ENCODE data around the gene TAF10. TPM values are rescaled to one million over a fixed set of nuclear protein-coding genes. Genes with fewer than 3 reads are reported as not detected.

Gene TAF10
- total RNA-seq, 4 donors from 2014 or later = 38.2 to 55.6 (median 40.3) TPM

DNA sequence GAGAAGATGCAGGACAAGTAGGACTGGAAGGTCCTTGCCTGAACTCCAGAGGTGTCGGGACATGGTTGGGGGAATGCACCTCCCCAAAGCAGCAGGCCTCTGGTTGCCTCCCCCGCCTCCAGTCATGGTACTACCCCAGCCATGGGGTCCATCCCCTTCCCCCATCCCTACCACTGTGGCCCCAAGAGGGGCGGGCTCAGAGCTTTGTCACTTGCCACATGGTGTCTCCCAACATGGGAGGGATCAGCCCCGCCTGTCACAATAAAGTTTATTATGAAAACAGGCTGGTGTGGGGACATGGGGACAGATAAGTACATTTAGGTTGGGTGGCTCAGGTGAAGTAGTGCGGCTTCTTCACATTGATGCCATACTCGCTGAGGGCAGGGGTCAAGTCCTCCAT is 1.4 kb downstream of the TAF10 start:
- TF ChIP-seq CTCF (IDR thresholded peaks at IDR 0.05; ENCODE audit: low read depth) = no peak

- no peak for TF ChIP-seq CTCF (IDR thresholded peaks at IDR 0.05; ENCODE audit: low read depth)
Observed at GRCh38 chr11:6609502-6610015, 2.5 kb downstream of the TAF10 start.

- TF ChIP-seq CTCF (IDR thresholded peaks at IDR 0.05; ENCODE audit: low read depth) = no peak
Observed at GRCh38 chr11:6608726-6609501, 3.1 kb downstream of the TAF10 start.

GRCh38 chr11:6608011-6608410 is 4.0 kb downstream of the TAF10 start:
- TF ChIP-seq CTCF (IDR thresholded peaks at IDR 0.05; ENCODE audit: low read depth) = no peak

GRCh38 chr11:6607190-6607795 is 4.7 kb downstream of the TAF10 start:
- no peak for TF ChIP-seq CTCF (IDR thresholded peaks at IDR 0.05; ENCODE audit: low read depth)

GRCh38 chr11:6606471-6607189 is 5.4 kb downstream of the TAF10 start:
- no peak for TF ChIP-seq CTCF (IDR thresholded peaks at IDR 0.05; ENCODE audit: low read depth)

DNA sequence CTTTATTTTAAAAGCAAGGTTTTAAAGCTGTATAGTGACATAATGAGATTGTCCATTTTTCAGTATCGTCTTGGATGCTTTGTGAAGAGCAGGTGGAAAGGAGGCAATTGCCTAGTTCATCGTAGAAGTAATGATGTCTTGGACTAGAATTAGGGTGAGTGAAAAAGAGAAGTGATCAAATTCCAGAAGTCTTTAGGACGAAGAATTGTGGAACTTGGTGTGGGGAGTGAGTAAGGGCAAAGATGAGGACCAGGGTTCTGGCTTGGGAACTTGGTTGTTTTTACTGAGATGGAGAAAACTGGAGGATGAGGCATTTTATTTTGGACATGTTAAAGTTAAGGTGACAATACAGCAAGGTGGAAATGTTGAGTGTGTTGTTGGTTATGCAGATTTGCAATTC is 7.2 kb downstream of the TAF10 start:
- no peak for TF ChIP-seq CTCF (IDR thresholded peaks at IDR 0.05; ENCODE audit: low read depth)

Data from subcutaneous adipose tissue (tissue), 4 donors.